ENCODE results near the gene SOX6.

DNA sequence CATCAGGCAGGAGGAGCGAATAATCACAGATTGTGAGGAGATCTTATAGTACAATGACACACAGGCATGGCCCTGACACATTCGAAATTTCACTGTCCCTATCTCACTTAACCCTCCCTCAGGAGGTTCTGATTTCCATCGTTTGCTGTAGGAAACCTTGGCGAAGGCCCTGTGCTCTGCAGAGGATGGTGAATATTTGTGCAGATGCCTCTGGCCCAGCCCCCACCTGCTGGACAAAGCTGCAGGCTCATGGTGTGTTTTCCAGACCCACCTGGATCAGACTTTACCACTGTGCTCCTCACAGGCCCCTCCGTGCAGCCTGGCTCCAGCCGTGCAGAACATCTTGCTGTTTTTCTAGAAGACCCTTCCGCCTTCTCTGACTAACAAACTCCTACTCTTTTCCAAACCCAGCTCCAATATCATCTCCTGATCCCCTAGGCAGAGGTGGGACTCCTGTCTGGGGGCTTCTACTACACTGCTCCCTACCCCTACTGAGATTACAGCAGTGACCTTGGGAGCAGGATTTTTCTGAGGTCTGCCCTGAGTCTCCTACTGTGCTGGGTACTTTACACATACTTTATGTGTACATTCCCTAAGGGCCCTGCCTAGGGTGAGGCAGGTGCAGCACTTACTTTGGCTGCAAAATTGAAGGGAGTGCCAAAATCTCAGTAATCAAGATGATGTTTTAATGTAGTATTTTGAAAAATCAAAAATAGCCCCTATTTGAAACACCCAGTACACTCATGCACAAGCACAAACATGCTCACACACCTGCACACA is 412.7 kb downstream of the SOX6 start:
- TF ChIP-seq, protein P1, sequence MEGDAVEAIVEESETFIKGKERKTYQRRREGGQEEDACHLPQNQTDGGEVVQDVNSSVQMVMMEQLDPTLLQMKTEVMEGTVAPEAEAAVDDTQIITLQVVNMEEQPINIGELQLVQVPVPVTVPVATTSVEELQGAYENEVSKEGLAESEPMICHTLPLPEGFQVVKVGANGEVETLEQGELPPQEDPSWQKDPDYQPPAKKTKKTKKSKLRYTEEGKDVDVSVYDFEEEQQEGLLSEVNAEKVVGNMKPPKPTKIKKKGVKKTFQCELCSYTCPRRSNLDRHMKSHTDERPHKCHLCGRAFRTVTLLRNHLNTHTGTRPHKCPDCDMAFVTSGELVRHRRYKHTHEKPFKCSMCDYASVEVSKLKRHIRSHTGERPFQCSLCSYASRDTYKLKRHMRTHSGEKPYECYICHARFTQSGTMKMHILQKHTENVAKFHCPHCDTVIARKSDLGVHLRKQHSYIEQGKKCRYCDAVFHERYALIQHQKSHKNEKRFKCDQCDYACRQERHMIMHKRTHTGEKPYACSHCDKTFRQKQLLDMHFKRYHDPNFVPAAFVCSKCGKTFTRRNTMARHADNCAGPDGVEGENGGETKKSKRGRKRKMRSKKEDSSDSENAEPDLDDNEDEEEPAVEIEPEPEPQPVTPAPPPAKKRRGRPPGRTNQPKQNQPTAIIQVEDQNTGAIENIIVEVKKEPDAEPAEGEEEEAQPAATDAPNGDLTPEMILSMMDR (IDR thresholded peaks at IDR 0.05), result no peak
- TF ChIP-seq POLR2A (IDR thresholded peaks at IDR 0.05), result no peak

Data from vagina (tissue), 2 donors.